Upper lobe of right lung (tissue), 1 donor: Measurements from ENCODE around the gene DHX38. TPM values are rescaled to one million over a fixed set of nuclear protein-coding genes. Genes with fewer than 3 reads are reported as not detected.

ENCODE experiments used
- ATAC-seq: fragments of 200-7000 bp; cut with Tn5 transposase; one replicate; pipeline ENCODE4 v1.9.1; 2020; ENCODE audit warnings: mild to moderate bottlenecking, moderate library complexity
- DNase-seq: peaks from one replicate; pipeline ENCODE4 v3.0.0-alpha.2; 2020
- H3K27ac ChIP-seq: fragments of 200-600 bp; one replicate; pipeline ENCODE4 v1.8.0; 2022
- H3K27me3 ChIP-seq: fragments of 200-600 bp; one replicate; pipeline ENCODE4 v1.8.0; 2022; ENCODE audit warnings: mild to moderate bottlenecking
- H3K36me3 ChIP-seq: fragments of 200-600 bp; one replicate; pipeline ENCODE4 v1.8.0; 2022
- H3K4me1 ChIP-seq: fragments of 200-600 bp; one replicate; pipeline ENCODE4 v1.8.0; 2022
- H3K4me3 ChIP-seq: fragments of 200-600 bp; one replicate; pipeline ENCODE4 v1.8.0; 2022; ENCODE audit warnings: mild to moderate bottlenecking
- H3K9me3 ChIP-seq: fragments of 200-600 bp; one replicate; pipeline ENCODE4 v1.8.0; 2022
- intact Hi-C: fragments of 100-400 bp; cut with DNase I; formaldehyde crosslinking; loops from one replicate; pipeline ENCODE4 v1.11.0; 2022
- long read RNA-seq: library from polyadenylated mRNA; unstranded; transcript quantifications from one replicate; pipeline ENCODE4 v2.0.0, GENCODE V29; 2021
- total RNA-seq: library from RNA; stranded (reverse); fragmentation: NEBNext Ultra II Directional; extraction: Animal tissue kit (Norgen Biotek cat#: 25700); gene quantifications from one replicate; pipeline ENCODE4 v1.2.1, GENCODE V29; 2021
- TF ChIP-seq, protein P1 (sequence below): fragments of 200-600 bp; IDR thresholded peaks from one replicate; pipeline ENCODE4 v1.8.0; 2022; ENCODE audit warnings: antibody characterized with exemption
- donor health status: DM: no; HTN: yes; CAD: no; lungs with severe emphysema.

Gene DHX38
- total RNA-seq: 53.5 TPM
- long read RNA-seq, full-length matches to known transcripts: 41 of 84 reads
- long read RNA-seq, partial matches to known transcripts: 17 of 84 reads
- long read RNA-seq, other reads (novel, unspliced or antisense): 26 of 84 reads

DNA sequence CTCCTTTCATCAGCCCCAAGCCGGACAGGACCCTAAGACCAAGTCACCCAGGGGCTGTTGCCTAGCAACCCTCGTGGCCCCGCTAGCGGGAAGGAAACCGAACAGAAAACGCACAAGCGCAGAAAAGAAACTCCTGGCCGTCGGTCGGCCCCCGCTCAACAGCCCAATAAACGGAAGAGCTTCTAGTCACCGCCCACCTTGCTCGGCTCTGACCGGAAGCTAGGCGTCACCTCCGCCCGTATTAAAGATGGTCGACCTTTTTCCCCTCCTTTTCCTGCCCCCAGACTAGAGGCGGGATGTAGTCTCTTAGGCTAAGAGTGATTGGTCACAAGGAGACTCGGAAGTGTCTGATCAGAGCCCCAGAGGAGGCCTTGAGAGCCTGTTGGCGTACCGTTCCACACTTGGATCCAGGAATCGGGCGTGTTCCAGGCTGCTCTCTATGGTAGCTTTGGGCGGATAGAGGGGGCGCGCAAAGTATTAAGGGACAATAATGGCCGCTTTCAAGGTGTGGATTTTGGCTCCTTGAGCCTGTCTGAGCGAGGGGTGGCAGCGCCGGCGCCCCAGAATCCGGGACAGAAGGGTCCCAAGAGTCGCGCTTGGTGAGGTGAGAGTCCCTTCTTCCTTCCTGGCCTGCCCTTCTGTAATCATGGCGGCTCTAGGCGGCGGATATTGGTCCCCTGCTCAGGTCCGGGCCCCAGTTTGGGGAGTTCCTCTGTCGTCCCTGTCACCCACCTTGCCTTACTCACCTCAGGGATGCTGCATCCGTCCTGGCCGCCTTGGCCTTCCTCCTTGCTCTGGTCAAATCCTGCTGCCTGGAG is at the start of gene DHX38, which contains the start of gene TXNL4B:
TSS of gene DHX38 (plus strand) at position 400 of the 818 bp plus-strand sequence. CDS start 2,311 bp downstream, outside the sequence.
TSS of gene TXNL4B (minus strand) at position 173 of the 818 bp plus-strand sequence. CDS start 2,871 bp downstream, outside the sequence.
- Histone ChIP-seq H3K27ac (peak within 1 kb of the TSS; percentile 95), H3K27me3 (no peaks in the 10 kb centered on the region), H3K36me3 (peaks cover 47% of the 10 kb centered on the region), H3K9me3 (no peaks in the 10 kb centered on the region), H3K4me3 (peak within 1 kb of the TSS; percentile 90), H3K4me1 (peaks cover 24% of the 10 kb centered on the region)
- ATAC-seq (peak; percentile 99), DNase-seq (peak; percentile 94)
- TF ChIP-seq, protein P1, sequence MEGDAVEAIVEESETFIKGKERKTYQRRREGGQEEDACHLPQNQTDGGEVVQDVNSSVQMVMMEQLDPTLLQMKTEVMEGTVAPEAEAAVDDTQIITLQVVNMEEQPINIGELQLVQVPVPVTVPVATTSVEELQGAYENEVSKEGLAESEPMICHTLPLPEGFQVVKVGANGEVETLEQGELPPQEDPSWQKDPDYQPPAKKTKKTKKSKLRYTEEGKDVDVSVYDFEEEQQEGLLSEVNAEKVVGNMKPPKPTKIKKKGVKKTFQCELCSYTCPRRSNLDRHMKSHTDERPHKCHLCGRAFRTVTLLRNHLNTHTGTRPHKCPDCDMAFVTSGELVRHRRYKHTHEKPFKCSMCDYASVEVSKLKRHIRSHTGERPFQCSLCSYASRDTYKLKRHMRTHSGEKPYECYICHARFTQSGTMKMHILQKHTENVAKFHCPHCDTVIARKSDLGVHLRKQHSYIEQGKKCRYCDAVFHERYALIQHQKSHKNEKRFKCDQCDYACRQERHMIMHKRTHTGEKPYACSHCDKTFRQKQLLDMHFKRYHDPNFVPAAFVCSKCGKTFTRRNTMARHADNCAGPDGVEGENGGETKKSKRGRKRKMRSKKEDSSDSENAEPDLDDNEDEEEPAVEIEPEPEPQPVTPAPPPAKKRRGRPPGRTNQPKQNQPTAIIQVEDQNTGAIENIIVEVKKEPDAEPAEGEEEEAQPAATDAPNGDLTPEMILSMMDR: no peak
- intact Hi-C loops: no loop called here

DNA sequence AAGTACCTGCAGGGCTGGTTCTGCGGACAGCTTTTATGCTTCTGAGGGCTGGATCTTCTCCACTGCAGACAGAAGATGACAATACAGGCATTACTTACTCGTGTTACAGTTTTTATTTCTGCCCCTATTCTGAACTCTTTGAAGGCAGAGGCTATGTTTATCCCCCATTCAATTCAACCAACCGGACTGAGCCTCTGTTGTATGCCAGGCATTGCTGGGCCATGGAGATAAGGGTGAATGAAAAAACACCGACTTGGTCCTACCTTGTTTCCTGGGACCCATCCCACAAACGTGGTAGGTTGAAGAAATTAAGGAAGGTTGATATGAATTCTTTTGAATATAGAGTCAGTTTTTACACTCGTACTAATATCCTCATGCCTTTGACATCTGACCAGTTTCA is 49.4 kb upstream of the DHX38 start:
- ATAC-seq (no peak), DNase-seq (no peak)
- Histone ChIP-seq H3K4me1 (peaks cover 16% of the 10 kb centered on the region), H3K4me3 (no peak overlapping the region), H3K36me3 (no peaks in the 10 kb centered on the region), H3K27ac (no peak overlapping the region), H3K9me3 (no peaks in the 10 kb centered on the region), H3K27me3 (no peaks in the 10 kb centered on the region)
- TF ChIP-seq, protein P1: no peak
- intact Hi-C loops: no loop called here

DNA sequence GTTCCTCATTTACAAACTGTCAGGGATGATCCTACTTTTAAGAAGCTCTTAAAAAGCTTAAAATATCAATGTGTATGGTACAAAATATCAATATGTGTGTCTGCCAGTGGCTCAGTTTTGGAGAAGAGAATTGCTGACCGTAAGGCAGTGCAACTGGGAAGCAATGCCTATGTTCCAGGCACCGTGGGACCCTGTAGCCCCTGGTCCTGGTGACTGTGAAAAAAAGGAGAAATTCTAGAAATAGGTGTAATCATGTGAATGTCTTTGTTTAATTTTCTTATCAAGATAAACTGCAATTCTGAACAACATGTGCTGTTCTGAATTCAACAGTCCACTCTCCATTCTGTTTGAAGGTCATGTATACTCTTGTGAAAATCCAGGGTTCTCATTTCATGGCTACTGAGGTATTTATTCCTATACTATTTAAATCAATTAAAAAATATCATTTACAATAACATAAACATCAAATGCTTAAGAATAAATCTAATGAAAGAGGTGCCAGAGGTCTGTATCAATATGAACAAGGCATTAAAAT is 48.8 kb upstream of the DHX38 start:
- ATAC-seq (no peak), DNase-seq (no peak)
- no peak overlapping the region for H3K27ac ChIP-seq
- intact Hi-C loops: no loop called here
- no peaks in the 10 kb centered on the region for H3K9me3 ChIP-seq
- H3K27me3 ChIP-seq: no peaks in the 10 kb centered on the region
- no peaks in the 10 kb centered on the region for H3K36me3 ChIP-seq
- TF ChIP-seq, protein P1: no peak
- no peak overlapping the region for H3K4me3 ChIP-seq
- H3K4me1 ChIP-seq: peaks cover 16% of the 10 kb centered on the region

DNA sequence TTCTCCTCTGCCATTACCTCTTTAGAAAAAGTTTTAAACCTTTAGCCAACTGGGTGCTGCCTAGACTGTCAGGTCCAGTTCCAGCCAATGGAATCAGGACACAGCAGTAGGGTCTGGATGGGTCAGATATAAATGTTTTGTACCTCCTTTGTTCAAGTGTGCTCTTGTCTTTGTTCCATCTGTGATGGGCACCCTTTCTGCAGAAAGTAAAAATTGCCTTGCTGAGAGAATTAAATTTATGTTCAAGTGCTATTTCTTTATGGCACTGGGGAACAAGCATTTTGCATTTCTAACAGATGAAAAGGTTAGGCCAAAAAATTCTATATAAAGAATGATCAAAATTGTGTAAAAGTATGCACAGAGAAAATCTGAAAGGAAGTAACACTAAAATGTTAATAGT is 44.5 kb upstream of the DHX38 start:
- TF ChIP-seq, protein P1: no peak
- Histone ChIP-seq H3K9me3 (no peaks in the 10 kb centered on the region), H3K4me3 (no peak overlapping the region), H3K27me3 (no peaks in the 10 kb centered on the region), H3K36me3 (no peaks in the 10 kb centered on the region), H3K27ac (no peak overlapping the region), H3K4me1 (peaks cover 11% of the 10 kb centered on the region)
- ATAC-seq: no peak
- DNase-seq: no peak
- intact Hi-C loops: no loop called here

DNA sequence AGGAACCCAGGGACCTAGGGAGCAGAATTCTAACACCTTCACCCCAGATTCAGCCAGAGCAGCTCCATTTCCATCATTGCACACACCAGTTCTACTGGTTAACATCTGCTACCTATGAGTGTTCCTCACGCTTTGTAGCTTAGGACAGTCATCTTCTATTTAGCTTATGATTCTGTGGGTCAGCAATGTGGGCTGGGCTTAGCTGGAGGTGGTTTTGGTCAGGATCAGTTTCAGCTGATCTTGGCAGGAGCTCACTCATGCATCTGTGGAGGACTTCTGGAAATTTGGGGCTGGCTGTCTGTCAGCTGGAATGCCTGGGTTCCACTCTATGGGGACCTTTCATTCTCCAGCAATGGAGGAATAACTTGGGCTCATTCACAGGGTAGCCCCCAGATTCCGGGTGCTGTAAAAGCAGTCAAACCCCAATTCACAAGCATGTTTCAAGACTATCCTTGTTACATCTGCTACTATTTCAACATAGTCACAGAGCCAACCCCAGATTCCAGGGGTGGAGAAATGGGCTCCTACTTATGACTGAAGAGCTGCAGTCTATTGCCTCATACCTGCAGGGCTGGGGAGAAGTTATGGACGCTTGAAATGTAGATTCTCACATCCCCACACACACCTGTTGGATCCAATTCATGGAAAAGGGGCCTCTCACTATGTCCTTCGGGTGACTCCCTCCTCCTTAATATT is 42.7 kb upstream of the DHX38 start:
- intact Hi-C loops: no loop called here
- Histone ChIP-seq H3K4me1 (peaks cover 11% of the 10 kb centered on the region), H3K4me3 (no peak overlapping the region), H3K36me3 (no peaks in the 10 kb centered on the region), H3K9me3 (no peaks in the 10 kb centered on the region), H3K27ac (no peak overlapping the region), H3K27me3 (no peaks in the 10 kb centered on the region)
- TF ChIP-seq, protein P1: no peak
- ATAC-seq (peak; percentile 78), DNase-seq (no peak)
